ENCODE measurements around the gene GLI1. TPM values are rescaled to one million over a fixed set of nuclear protein-coding genes. Genes with fewer than 3 reads are reported as not detected.
"Not testable (repeated sequence)": the region's sequence is repeated elsewhere in the genome, so short reads cannot be mapped to it uniquely, and the experiment has no call there.

The GLI1 gene
- total RNA-seq, 2 experiments from 2014 or later: 0.68 to 1.9 TPM

DNA sequence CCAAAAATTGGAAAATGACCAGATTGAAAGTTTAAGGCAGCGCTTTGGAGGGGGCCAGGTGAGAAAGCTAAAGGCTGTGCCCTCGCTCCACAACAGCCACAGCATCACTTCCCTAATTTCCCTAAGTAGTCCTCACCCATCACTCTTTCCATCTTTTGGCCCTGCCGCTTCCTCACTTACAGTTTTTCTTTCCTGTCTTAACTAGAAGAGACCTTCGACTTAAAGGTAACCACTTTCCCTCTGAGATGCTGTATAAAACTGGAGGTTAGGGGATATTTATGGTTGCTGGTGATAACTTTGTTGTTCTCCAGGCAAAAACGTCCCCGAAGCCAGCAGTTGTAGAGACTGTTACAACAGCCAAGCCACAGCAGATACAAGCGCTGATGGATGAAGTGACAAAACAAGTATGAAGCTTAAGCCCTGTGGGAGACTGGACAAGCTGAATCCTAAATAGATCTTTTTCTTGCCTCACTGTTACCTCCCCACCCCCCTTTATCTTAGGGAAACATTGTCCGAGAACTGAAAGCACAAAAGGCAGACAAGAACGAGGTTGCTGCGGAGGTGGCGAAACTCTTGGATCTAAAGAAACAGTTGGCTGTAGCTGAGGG lies 56.5 kb downstream of the GLI1 start:
- Mint-ChIP-seq H3K4me3 (no peak overlapping the region), H3K27me3 (ENCODE audit: low read depth) (no peaks in the 10 kb centered on the region), H3K9me3 (ENCODE audit: insufficient read depth) (no peaks in the 10 kb centered on the region), H3K27ac (peak overlapping the region; percentile 13), H3K4me1 (ENCODE audit: low read depth) (peaks cover 32% of the 10 kb centered on the region), H3K36me3 (ENCODE audit: low read depth) (peaks cover 80% of the 10 kb centered on the region)
- CTCF ChIA-PET: interaction anchor here (1.3 to 3.9 kb wide), 4 partner anchors 35 to 64 kb away, joined by 3 to 15 read pairs (median 8); no protein-coding TSS in a partner anchor
- no peak for DNase-seq
- no peak for ATAC-seq
- POLR2A ChIA-PET: interaction anchor here (1.2 to 5.2 kb wide), 2 partner anchors 10 to 37 kb away, joined by 3 to 74 read pairs; partner anchors contain the start of gene ARHGAP9

DNA sequence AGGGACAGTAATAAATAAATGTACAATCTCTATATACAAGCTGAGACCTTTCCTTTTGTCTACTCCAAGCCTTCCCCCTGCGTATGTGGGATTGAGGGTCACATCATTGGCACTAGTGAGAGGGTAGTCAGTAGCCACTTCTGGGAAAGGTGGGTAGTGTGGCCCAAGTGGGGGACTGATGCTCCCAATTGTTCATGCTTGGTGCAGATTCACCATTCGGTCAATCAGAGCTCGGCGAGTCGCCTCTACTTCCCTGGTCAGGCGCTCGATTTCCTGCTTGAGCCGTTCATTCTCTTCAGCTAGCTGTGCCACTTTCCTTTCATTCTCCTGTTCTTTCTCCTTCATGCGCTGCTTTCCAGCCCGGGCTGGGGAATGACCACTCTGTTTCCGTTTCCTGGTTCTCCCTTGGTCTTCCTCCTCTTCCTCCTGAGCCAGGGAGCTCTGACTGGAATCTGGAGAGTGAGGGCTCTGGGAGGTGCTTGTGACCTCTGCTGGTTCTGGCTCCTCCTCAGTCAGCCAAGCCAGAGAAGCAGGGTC lies 57.1 kb downstream of the GLI1 start:
- H3K36me3 Mint-ChIP-seq (ENCODE audit: low read depth): peaks cover 78% of the 10 kb centered on the region
- H3K27ac Mint-ChIP-seq: peak overlapping the region; percentile 2
- H3K4me3 Mint-ChIP-seq: no peak overlapping the region
- peaks cover 39% of the 10 kb centered on the region for H3K4me1 Mint-ChIP-seq (ENCODE audit: low read depth)
- no peaks in the 10 kb centered on the region for H3K9me3 Mint-ChIP-seq (ENCODE audit: insufficient read depth)
- CTCF ChIA-PET: interaction anchor here (0.6 to 3.9 kb wide), 4 partner anchors 17 to 58 kb away, joined by 3 to 15 read pairs (median 7); no protein-coding TSS in a partner anchor
- H3K27me3 Mint-ChIP-seq (ENCODE audit: low read depth): no peaks in the 10 kb centered on the region
- no peak for ATAC-seq
- POLR2A ChIA-PET: interaction anchor here (5.2 kb wide), 1 partner anchor 38 kb away, joined by 74 read pairs; the partner anchor contains the start of gene ARHGAP9
- DNase-seq: no peak

DNA sequence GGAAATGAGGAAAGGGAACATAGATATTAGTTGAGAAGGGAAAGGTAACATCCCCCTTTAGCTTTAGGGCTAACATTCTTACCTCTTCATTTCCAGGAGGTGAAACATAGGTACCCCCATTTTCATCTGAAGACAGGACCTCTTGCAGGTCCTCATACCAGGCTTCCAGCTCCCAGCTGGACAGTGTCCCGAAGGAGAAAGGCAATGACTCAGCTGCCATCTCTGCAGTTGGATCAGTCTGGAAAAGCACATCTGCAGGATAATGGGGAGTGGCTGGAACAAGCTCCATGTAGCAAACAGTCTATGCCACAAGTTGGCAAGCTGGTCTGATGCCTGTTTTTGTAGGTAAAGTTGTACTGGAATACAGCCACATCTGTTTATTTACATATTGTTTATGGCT lies 57.6 kb downstream of the GLI1 start:
- ATAC-seq (no peak), DNase-seq (no peak)
- POLR2A ChIA-PET: interaction anchor here (0.8 to 5.2 kb wide), 2 partner anchors 29 to 39 kb away, joined by 3 to 74 read pairs; partner anchors contain the start of genes ARHGAP9 and DCTN2
- peaks cover 75% of the 10 kb centered on the region for H3K36me3 Mint-ChIP-seq (ENCODE audit: low read depth)
- H3K4me1 Mint-ChIP-seq (ENCODE audit: low read depth): peaks cover 44% of the 10 kb centered on the region
- H3K27me3 Mint-ChIP-seq (ENCODE audit: low read depth): no peaks in the 10 kb centered on the region
- H3K27ac Mint-ChIP-seq: no peak overlapping the region
- CTCF ChIA-PET: interaction anchor here (0.6 to 3.9 kb wide), 3 partner anchors 18 to 59 kb away, joined by 3 to 15 read pairs (median 11); no protein-coding TSS in a partner anchor
- no peak overlapping the region for H3K4me3 Mint-ChIP-seq
- H3K9me3 Mint-ChIP-seq (ENCODE audit: insufficient read depth): no peaks in the 10 kb centered on the region

DNA sequence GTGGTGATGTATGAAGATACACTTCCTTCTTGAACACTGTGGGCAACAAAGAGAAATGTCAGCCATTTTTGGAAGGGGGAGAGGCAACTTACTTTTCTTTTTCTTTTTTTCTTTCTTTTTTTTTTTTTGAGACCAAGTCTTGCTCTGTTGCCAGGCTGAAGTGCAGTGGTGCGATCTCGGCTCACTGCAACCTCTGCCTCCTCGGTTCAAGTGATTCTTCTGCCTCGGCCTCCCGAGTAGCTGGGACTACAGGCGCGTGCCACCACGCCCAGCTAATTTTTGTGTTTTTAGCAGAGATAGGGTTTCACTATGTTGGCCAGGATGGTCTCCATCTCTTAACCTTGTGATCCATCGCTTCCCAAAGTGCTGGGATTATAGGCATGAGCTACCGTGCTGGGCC lies 58.1 kb downstream of the GLI1 start:
- ChIA-PET POLR2A (interaction anchor here (0.8 to 5.2 kb wide), 5 partner anchors 8 to 39 kb away, joined by 3 to 74 read pairs (median 4); partner anchors contain the start of genes ARHGAP9 and DCTN2), CTCF (interaction anchor here (0.6 to 3.9 kb wide), 3 partner anchors 18 to 59 kb away, joined by 3 to 15 read pairs (median 11); no protein-coding TSS in a partner anchor)
- H3K36me3 Mint-ChIP-seq (ENCODE audit: low read depth): peaks cover 70% of the 10 kb centered on the region
- H3K9me3 Mint-ChIP-seq (ENCODE audit: insufficient read depth); H3K4me3 Mint-ChIP-seq; ATAC-seq; H3K27me3 Mint-ChIP-seq (ENCODE audit: low read depth); DNase-seq; H3K27ac Mint-ChIP-seq: not testable (repeated sequence)
- peaks cover 41% of the 10 kb centered on the region for H3K4me1 Mint-ChIP-seq (ENCODE audit: low read depth)

DNA sequence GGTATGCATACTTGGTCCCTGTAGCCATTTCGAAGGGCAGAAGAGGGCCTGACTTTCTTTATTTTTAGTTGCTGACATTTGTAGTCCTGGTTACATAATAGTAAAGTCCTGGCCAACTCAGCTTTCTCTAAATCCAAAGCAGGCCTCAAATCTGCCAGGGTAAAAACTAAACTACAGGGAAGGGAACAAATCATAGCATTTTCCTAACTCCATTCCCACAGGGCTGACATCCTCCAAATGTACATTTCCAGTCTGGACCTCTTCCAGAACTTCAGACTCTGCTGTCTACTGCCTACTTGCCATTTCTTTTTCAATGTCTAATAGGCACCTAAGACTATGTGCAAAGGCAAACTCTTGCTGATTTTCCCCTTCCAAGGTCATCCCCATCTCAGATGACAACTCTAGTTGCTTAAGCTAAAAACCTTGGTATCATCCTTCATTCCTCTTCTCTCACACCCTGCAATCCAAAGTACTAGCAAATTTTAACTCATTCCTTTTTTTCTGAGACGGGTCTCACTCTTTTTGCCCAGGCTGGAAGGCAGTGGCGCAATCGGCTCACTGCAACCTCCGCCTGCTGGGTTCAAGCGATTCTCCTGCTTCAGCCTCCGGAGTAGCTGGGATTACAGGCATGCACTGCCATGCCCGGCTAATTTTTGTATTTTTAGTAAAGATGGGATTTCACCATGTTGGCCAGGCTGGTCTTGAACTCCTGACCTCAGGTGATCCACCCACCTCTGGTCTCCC lies 58.8 kb downstream of the GLI1 start:
- POLR2A ChIA-PET: interaction anchor here (0.6 to 5.2 kb wide), 5 partner anchors 9 to 40 kb away, joined by 3 to 74 read pairs (median 4); partner anchors contain the start of gene ARHGAP9
- Mint-ChIP-seq H3K4me3 (peak overlapping the region; percentile 86), H3K36me3 (ENCODE audit: low read depth) (peaks cover 63% of the 10 kb centered on the region)

DNA sequence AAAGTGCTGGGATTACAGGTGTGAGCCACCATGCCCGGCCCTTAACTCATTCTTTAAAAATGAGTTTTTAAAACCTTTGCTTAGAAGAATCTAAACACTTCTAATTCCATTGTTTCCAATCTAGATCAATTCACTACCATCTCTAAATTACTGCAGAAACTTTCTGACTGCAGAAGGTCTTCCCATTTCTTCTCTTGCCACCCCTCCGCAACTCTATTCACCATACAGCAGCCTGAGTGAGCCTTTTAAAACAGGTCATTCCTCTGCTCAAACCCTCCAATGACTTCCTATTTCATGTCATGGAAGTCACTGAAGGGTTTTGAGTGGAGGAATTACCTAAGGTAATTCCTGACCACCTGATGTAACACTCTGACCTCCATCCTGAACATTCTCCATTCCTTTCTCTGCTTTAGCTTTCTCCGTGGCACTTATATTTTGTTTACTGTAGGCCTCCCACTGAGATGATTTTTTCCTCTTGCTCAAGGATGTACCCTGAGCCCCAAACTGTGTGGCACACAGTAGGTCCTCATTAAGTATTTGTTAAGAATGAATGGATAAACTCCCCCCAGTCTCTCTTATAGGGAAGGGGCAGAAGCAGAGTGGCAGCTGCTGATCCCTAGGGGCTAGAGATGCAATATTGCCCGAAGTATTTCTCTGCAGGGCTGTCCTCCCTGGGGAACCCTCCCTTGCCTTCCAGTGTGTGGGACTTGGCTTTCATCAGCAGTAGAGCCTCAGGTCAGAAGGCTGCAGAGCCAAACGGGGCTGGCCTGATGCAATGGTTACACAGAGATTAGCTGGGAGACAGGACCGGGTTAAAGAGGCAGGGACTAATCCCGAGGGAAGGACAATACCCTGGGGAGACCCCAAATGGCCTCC lies 59.6 kb downstream of the GLI1 start:
- CTCF ChIA-PET: interaction anchor here (1.0 to 3.9 kb wide), 4 partner anchors 42 to 102 kb away, joined by 3 to 15 read pairs (median 6); partner anchors contain the start of gene GLI1
- peak overlapping the region; percentile 100 for H3K27ac Mint-ChIP-seq
- H3K4me3 Mint-ChIP-seq: peak overlapping the region; percentile 86
- H3K36me3 Mint-ChIP-seq (ENCODE audit: low read depth): peaks cover 66% of the 10 kb centered on the region
- POLR2A ChIA-PET: interaction anchor here (0.6 to 5.2 kb wide), 11 partner anchors 9 to 73 kb away, joined by 3 to 74 read pairs (median 9); partner anchors contain the start of genes ARHGAP9, DCTN2 and GLI1
- peaks cover 51% of the 10 kb centered on the region for H3K4me1 Mint-ChIP-seq (ENCODE audit: low read depth)
- ATAC-seq (no peak), DNase-seq (no peak)
- no peaks in the 10 kb centered on the region for H3K27me3 Mint-ChIP-seq (ENCODE audit: low read depth)
- H3K9me3 Mint-ChIP-seq (ENCODE audit: insufficient read depth): no peaks in the 10 kb centered on the region

More for the DNA sequence above, 58.8 kb downstream of the GLI1 start:
- CTCF ChIA-PET: interaction anchor here (1.1 to 3.9 kb wide), 3 partner anchors 41 to 102 kb away, joined by 3 to 15 read pairs (median 11); no protein-coding TSS in a partner anchor
- DNase-seq (no peak), ATAC-seq (no peak)
- Mint-ChIP-seq H3K27ac (peak overlapping the region; percentile 62), H3K27me3 (ENCODE audit: low read depth) (no peaks in the 10 kb centered on the region), H3K9me3 (ENCODE audit: insufficient read depth) (no peaks in the 10 kb centered on the region), H3K4me1 (ENCODE audit: low read depth) (peaks cover 42% of the 10 kb centered on the region)

DNA sequence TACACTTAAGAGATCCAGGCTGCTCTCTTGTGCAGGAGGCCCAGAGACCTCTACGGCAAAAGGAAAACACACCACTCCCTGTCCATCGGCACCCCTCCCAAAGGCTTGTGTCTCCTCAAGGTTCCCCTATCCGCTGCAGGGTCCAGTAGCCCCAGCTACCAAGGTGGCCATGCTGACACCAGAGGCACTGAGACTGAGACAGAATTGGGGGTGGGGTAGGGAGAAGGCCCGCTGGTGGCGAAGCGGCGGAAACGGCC lies 60.1 kb downstream of the GLI1 start:
- peaks cover 65% of the 10 kb centered on the region for H3K36me3 Mint-ChIP-seq (ENCODE audit: low read depth)
- H3K4me1 Mint-ChIP-seq (ENCODE audit: low read depth): peaks cover 56% of the 10 kb centered on the region
- ChIA-PET CTCF (interaction anchor here (1.0 to 2.4 kb wide), 3 partner anchors 42 to 221 kb away, joined by 3 to 8 read pairs (median 3); partner anchors contain the start of gene GLI1), POLR2A (interaction anchor here (0.6 to 5.2 kb wide), 14 partner anchors 12 to 409 kb away, joined by 3 to 74 read pairs (median 6); partner anchors contain the start of genes ARHGAP9, DCTN2, GLI1 and STAT6)
- no peaks in the 10 kb centered on the region for H3K27me3 Mint-ChIP-seq (ENCODE audit: low read depth)
- DNase-seq (peak; percentile 39), ATAC-seq (peak; percentile 1)
- H3K4me3 Mint-ChIP-seq: peak overlapping the region; percentile 86
- H3K27ac Mint-ChIP-seq: peak overlapping the region; percentile 100
- H3K9me3 Mint-ChIP-seq (ENCODE audit: insufficient read depth): no peaks in the 10 kb centered on the region

DNA sequence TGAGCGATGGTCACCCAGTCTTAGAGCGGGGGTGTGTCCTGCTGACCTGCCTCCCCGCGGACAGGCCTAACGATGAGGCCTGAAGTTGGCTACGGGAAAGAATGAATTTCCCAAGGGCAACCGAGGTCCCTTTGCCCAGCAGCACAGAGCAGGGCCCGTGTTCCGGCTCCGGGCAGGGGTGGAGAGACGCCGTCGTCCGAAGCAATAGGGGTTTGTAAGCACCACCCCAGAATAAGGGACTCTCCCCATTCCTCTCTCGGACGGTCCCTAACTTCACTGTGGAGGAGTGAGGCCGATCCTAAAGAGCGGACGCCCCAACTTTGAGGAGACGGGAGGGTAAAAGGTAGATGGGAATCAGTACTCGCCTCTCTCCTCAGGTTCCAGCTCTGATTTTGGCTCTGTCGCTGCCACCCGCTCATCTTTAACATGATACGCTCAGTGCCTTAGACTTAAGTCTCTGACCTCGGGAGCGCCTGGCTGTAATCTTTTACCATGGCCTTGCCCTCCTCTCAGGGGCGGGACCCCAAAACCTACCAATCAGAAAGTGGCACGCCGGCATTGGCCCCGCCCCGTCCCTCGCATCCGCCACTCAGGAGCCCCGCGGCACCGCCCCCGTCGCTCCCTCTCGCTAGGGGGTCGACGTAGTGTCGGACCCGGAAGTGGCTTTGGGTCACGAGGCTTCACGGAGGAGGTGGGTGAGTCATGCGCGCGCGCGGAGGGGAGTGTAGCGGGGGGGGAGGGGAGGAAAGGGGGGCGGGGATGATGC lies 60.7 kb downstream of the GLI1 start, which contains the start of gene DDIT3:
Gene DDIT3 (minus strand): TSS at position 462 of the 766 bp plus-strand sequence. CDS start 3,108 bp downstream, outside the sequence.
- peak within 1 kb of the TSS; percentile 100 for H3K27ac Mint-ChIP-seq
- H3K27me3 Mint-ChIP-seq (ENCODE audit: low read depth): no peaks in the 10 kb centered on the region
- peak within 1 kb of the TSS; percentile 86 for H3K4me3 Mint-ChIP-seq
- peaks cover 60% of the 10 kb centered on the region for H3K36me3 Mint-ChIP-seq (ENCODE audit: low read depth)
- ChIA-PET CTCF (interaction anchor here (0.6 to 2.4 kb wide), 9 partner anchors 8 to 221 kb away, joined by 3 to 8 read pairs (median 3); partner anchors contain the start of gene GLI1), POLR2A (interaction anchor here (0.6 to 5.2 kb wide), 16 partner anchors 11 to 1547 kb away, joined by 3 to 74 read pairs (median 6); partner anchors contain the start of genes ARHGAP9, DCTN2, GLI1 and RAB5B)
- DNase-seq (peak; percentile 99), ATAC-seq (peak; percentile 75)
- peaks cover 59% of the 10 kb centered on the region for H3K4me1 Mint-ChIP-seq (ENCODE audit: low read depth)
- no peaks in the 10 kb centered on the region for H3K9me3 Mint-ChIP-seq (ENCODE audit: insufficient read depth)

DNA sequence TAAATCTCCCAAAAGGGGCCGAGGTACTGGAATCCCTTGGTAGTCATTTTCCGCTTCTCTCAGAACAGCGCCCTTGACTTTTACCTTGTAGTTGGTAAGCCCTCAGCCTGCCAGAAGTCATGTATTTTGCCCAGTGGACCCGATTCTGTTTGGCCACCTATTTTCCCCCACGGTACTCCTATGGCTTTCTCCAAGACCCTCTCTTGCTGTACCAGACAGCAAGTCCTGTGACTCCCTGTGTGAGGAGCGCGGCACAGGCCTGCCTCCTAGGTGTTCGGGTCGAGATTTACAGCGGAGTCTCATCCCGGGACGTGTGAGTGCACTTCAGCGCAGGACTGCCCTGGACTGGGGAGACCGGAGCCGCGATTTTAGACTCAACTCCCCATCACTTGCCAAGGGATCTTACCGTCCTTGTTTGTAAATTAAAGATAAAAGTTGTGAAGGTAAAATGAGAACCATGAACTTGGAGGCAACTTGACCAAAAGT lies 62.0 kb downstream of the GLI1 start:
- ATAC-seq: no peak
- peak overlapping the region; percentile 100 for H3K27ac Mint-ChIP-seq
- CTCF ChIA-PET: interaction anchor here (1.0 to 2.4 kb wide), 3 partner anchors 44 to 63 kb away, joined by 3 to 8 read pairs (median 3); partner anchors contain the start of gene GLI1
- H3K9me3 Mint-ChIP-seq (ENCODE audit: insufficient read depth): no peaks in the 10 kb centered on the region
- no peak for DNase-seq
- POLR2A ChIA-PET: interaction anchor here (1.2 to 5.2 kb wide), 4 partner anchors 35 to 1548 kb away, joined by 3 to 74 read pairs (median 8); partner anchors contain the start of genes ARHGAP9, RAB5B and STAT6
- peak overlapping the region; percentile 86 for H3K4me3 Mint-ChIP-seq
- H3K27me3 Mint-ChIP-seq (ENCODE audit: low read depth): no peaks in the 10 kb centered on the region
- peaks cover 52% of the 10 kb centered on the region for H3K36me3 Mint-ChIP-seq (ENCODE audit: low read depth)
- peaks cover 64% of the 10 kb centered on the region for H3K4me1 Mint-ChIP-seq (ENCODE audit: low read depth)
